ENCODE measurements around the gene ZDHHC5.
A peak's percentile ranks its signal among the peaks of the same experiment; 100 is the strongest.
"Not testable (repeated sequence)": the region's sequence is repeated elsewhere in the genome, so short reads cannot be mapped to it uniquely, and the experiment has no call there.

ZDHHC5 gene

GRCh38 chr11:57662893-57663292 lies 5.0 kb upstream of the ZDHHC5 start:
- no peak for DNase-seq (ENCODE audit: insufficient read length, low spot score)
- FAIRE-seq, result no peak

GRCh38 chr11:57663975-57664374 lies 3.9 kb upstream of the ZDHHC5 start:
- FAIRE-seq, result no peak
- no peak for DNase-seq (ENCODE audit: insufficient read length, low spot score)

GRCh38 chr11:57667117-57667735 lies 688 bp upstream of the ZDHHC5 start:
- DNase-seq (ENCODE audit: insufficient read length, low spot score) (peak; percentile 77), FAIRE-seq (peak; percentile 94)

- DNase-seq (ENCODE audit: insufficient read length, low spot score) (no peak), FAIRE-seq (peak; percentile 71)
These were observed 494 bp downstream of the ZDHHC5 start for GRCh38 chr11:57668434-57668782.

GRCh38 chr11:57674251-57674650 lies 6.3 kb downstream of the ZDHHC5 start:
- DNase-seq (ENCODE audit: insufficient read length, low spot score) (no peak), FAIRE-seq (no peak)

- DNase-seq (ENCODE audit: insufficient read length, low spot score) (no peak), FAIRE-seq (no peak)
These were observed 7.4 kb downstream of the ZDHHC5 start for GRCh38 chr11:57675176-57675941.

- DNase-seq (ENCODE audit: insufficient read length, low spot score), result no peak
These were observed 11.5 kb downstream of the ZDHHC5 start for GRCh38 chr11:57679396-57679795.

GRCh38 chr11:57680552-57680874 lies 12.6 kb downstream of the ZDHHC5 start:
- FAIRE-seq, result no peak
- no peak for DNase-seq (ENCODE audit: insufficient read length, low spot score)

More at GRCh38 chr11:57679396-57679795, 11.5 kb downstream of the ZDHHC5 start:
- FAIRE-seq, result no peak

- FAIRE-seq, result no peak
- no peak for DNase-seq (ENCODE audit: insufficient read length, low spot score)
These were observed 13.3 kb downstream of the ZDHHC5 start for GRCh38 chr11:57681168-57681567.

- DNase-seq (ENCODE audit: insufficient read length, low spot score); FAIRE-seq: not testable (repeated sequence)
These were observed 22.6 kb downstream of the ZDHHC5 start for GRCh38 chr11:57690474-57690873.

- FAIRE-seq (no peak), DNase-seq (ENCODE audit: insufficient read length, low spot score) (no peak)
These were observed 31.0 kb downstream of the ZDHHC5 start for GRCh38 chr11:57698843-57699365.

GRCh38 chr11:57699813-57700212 lies 31.9 kb downstream of the ZDHHC5 start:
- FAIRE-seq, result no peak
- DNase-seq (ENCODE audit: insufficient read length, low spot score), result no peak

- no peak for FAIRE-seq
- DNase-seq (ENCODE audit: insufficient read length, low spot score), result no peak
These were observed 32.5 kb downstream of the ZDHHC5 start for GRCh38 chr11:57700425-57700824.

GRCh38 chr11:57703341-57703740 lies 35.4 kb downstream of the ZDHHC5 start:
- DNase-seq (ENCODE audit: insufficient read length, low spot score), result no peak
- no peak for FAIRE-seq

- FAIRE-seq, result no peak
- no peak for DNase-seq (ENCODE audit: insufficient read length, low spot score)
These were observed 37.0 kb downstream of the ZDHHC5 start for GRCh38 chr11:57704932-57705331.

- DNase-seq (ENCODE audit: insufficient read length, low spot score); FAIRE-seq: not testable (repeated sequence)
These were observed 37.5 kb downstream of the ZDHHC5 start for GRCh38 chr11:57705432-57705831.

- no peak for DNase-seq (ENCODE audit: insufficient read length, low spot score)
- FAIRE-seq, result peak; percentile 21
These were observed 42.0 kb downstream of the ZDHHC5 start for GRCh38 chr11:57709802-57710367.

- FAIRE-seq, result no peak
- DNase-seq (ENCODE audit: insufficient read length, low spot score), result peak; percentile 54
These were observed 43.7 kb downstream of the ZDHHC5 start, which contains the start of gene MED19 for GRCh38 chr11:57711414-57712255. TSS of gene MED19 (minus strand) at chr11:57712215. CDS start at chr11:57712179, 36 bp downstream.

GRCh38 chr11:57712256-57713150 lies 44.6 kb downstream of the ZDHHC5 start, which contains the start of gene TMX2:
TSS of gene TMX2 (plus strand) at chr11:57712593. CDS start at chr11:57712619, 26 bp downstream.
- peak; percentile 80 for DNase-seq (ENCODE audit: insufficient read length, low spot score)
- peak; percentile 98 for FAIRE-seq

- DNase-seq (ENCODE audit: insufficient read length, low spot score), result no peak
- no peak for FAIRE-seq
These were observed 45.9 kb downstream of the ZDHHC5 start for GRCh38 chr11:57713835-57714234.
